IMR-90 (cell line): ENCODE data around the gene CCDC102A. TPM values are rescaled to one million over a fixed set of nuclear protein-coding genes. Genes with fewer than 3 reads are reported as not detected.

Source experiments
- ATAC-seq: fragments of 200-7000 bp; cut with Tn5 transposase; 2 replicates; pipeline ENCODE4 v1.9.1; 2020; ENCODE audit warnings: low read depth, mild to moderate bottlenecking, moderate library complexity
- BruUV-seq: library from RNA; stranded (reverse); fragments of 400-500 nt; replicated peaks from 2 replicates; lab custom pipeline; 2021; lab: Mats Ljungman, UMichigan
- CTCF ChIA-PET: fragments of 300-600 bp; formaldehyde crosslinking; extraction: SDS; loops from one replicate; lab custom pipeline; 2021; ENCODE audit warnings: antibody characterized with exemption; lab: Yijun Ruan, JAX
- POLR2A ChIA-PET: fragments of 300-600 bp; sonication (Branson Sonifier 250); formaldehyde crosslinking; loops from one replicate; lab custom pipeline; 2022; ENCODE audit warnings: antibody characterized with exemption; ENCODE audit not compliant: unreplicated experiment; lab: Charles Lee
- DNase-seq: peaks from one replicate; pipeline ENCODE4 v3.0.0; 2013
- H2AFZ ChIP-seq: replicated peaks from 2 replicates; pipeline ENCODE3; 2013; ENCODE audit warnings: low read length, mild to moderate bottlenecking; ENCODE audit not compliant: poor library complexity
- H2AK5ac ChIP-seq: 2 replicates; pipeline ENCODE4 v1.6.1; 2013; ENCODE audit warnings: low read depth, low read length, inconsistent platforms
- H2AK9ac ChIP-seq: replicated peaks from 2 replicates; pipeline ENCODE3; 2013; ENCODE audit warnings: mild to moderate bottlenecking, low read depth, low read length, moderate library complexity; ENCODE audit not compliant: poor library complexity
- H2BK120ac ChIP-seq: 2 replicates; pipeline ENCODE4 v1.6.1; 2013; ENCODE audit warnings: low read depth, low read length, inconsistent platforms
- H2BK15ac ChIP-seq: 3 replicates; pipeline ENCODE4 v1.6.1; 2013; ENCODE audit warnings: low read depth, low read length, inconsistent platforms
- H2BK20ac ChIP-seq: 2 replicates; pipeline ENCODE4 v1.6.1; 2013; ENCODE audit warnings: low read depth, mild to moderate bottlenecking, inconsistent platforms, low read length, moderate library complexity
- H2BK5ac ChIP-seq: 2 replicates; pipeline ENCODE4 v1.6.1; 2013; ENCODE audit warnings: mild to moderate bottlenecking, low read depth, low read length, inconsistent platforms; ENCODE audit not compliant: poor library complexity, severe bottlenecking
- H3K14ac ChIP-seq: replicated peaks from 2 replicates; pipeline ENCODE4 v1.6.1; 2013; ENCODE audit warnings: low read depth, low read length, inconsistent platforms
- H3K18ac ChIP-seq: 2 replicates; pipeline ENCODE4 v1.6.1; 2013; ENCODE audit warnings: low read depth, low read length, control low read depth
- H3K23ac ChIP-seq: 2 replicates; pipeline ENCODE4 v1.6.1; 2013; ENCODE audit warnings: low read depth, low read length, inconsistent platforms
- H3K27ac ChIP-seq: 2 replicates; pipeline ENCODE4 v1.5.1; 2013; ENCODE audit warnings: mild to moderate bottlenecking, control low read depth, low read length; ENCODE audit not compliant: insufficient read depth
- H3K27me3 ChIP-seq: 2 replicates; pipeline ENCODE4 v1.6.1; 2013; ENCODE audit warnings: low read length; ENCODE audit not compliant: control insufficient read depth, insufficient read depth
- H3K36me3 ChIP-seq: 2 replicates; pipeline ENCODE4 v1.6.1; 2013; ENCODE audit warnings: low read length, mixed read lengths; ENCODE audit not compliant: control insufficient read depth, insufficient read depth
- H3K4ac ChIP-seq: 2 replicates; pipeline ENCODE4 v1.6.1; 2013; ENCODE audit warnings: low read depth, low read length, inconsistent platforms
- H3K4me1 ChIP-seq: 2 replicates; pipeline ENCODE4 v1.6.1; 2013; ENCODE audit warnings: low read length, mixed read lengths; ENCODE audit not compliant: control insufficient read depth, insufficient read depth
- H3K4me2 ChIP-seq: 2 replicates; pipeline ENCODE4 v1.6.1; 2013; ENCODE audit warnings: low read depth, mild to moderate bottlenecking, control low read depth, low read length, moderate library complexity
- H3K4me3 ChIP-seq: 2 replicates; pipeline ENCODE4 v1.5.1; 2013; ENCODE audit warnings: low read depth, mild to moderate bottlenecking, control low read depth, low read length, moderate library complexity; ENCODE audit not compliant: insufficient read depth
- H3K56ac ChIP-seq: 2 replicates; pipeline ENCODE4 v1.6.1; 2013; ENCODE audit warnings: low read length, inconsistent platforms; ENCODE audit not compliant: insufficient read depth; ENCODE audit errors: extremely low read depth
- H3K79me1 ChIP-seq, 2 experiments: 2 replicates each; pipeline ENCODE4 v1.6.1; 2013; ENCODE audit warnings: low read length in 2 of 2, inconsistent platforms in 1 of 2, low read depth in 1 of 2
- H3K9ac ChIP-seq: 2 replicates; pipeline ENCODE4 v1.6.1; 2013; ENCODE audit warnings: low read depth, low read length, control low read depth
- H3K9me1 ChIP-seq: 2 replicates; pipeline ENCODE4 v1.6.1; 2013; ENCODE audit warnings: low read length, inconsistent platforms; ENCODE audit not compliant: insufficient read depth
- H3K9me3 ChIP-seq: 2 replicates; pipeline ENCODE4 v1.6.1; 2013; ENCODE audit warnings: low read length; ENCODE audit not compliant: control insufficient read depth, insufficient read depth
- H4K20me1 ChIP-seq: 2 replicates; pipeline ENCODE4 v1.6.1; 2013; ENCODE audit warnings: low read length, inconsistent platforms; ENCODE audit not compliant: insufficient read depth
- H4K5ac ChIP-seq: 2 replicates; pipeline ENCODE4 v1.6.1; 2013; ENCODE audit warnings: mild to moderate bottlenecking, low read depth, low read length, control low read depth
- H4K8ac ChIP-seq, 2 experiments: 2 replicates each; pipeline ENCODE4 v1.6.1; 2013; ENCODE audit warnings: low read depth in 2 of 2, low read length in 2 of 2, control low read depth in 1 of 2, inconsistent platforms in 1 of 2
- H4K91ac ChIP-seq: 2 replicates; pipeline ENCODE4 v1.6.1; 2013; ENCODE audit warnings: low read depth, low read length, inconsistent platforms; ENCODE audit not compliant: insufficient read depth
- BHLHE40 ChIP-seq: fragments of 150-350 bp; IDR thresholded peaks from 2 replicates; pipeline ENCODE4 v1.6.1; 2016; ENCODE audit warnings: mild to moderate bottlenecking, low read depth, low read length
- CEBPB ChIP-seq: IDR thresholded peaks from 2 replicates; pipeline ENCODE4 v1.6.1; 2012; ENCODE audit warnings: low read depth, low read length, improper control_type of control experiment
- CHD1 ChIP-seq: IDR thresholded peaks from 2 replicates; pipeline ENCODE4 v1.6.1; 2012; ENCODE audit warnings: low read depth, low read length, improper control_type of control experiment
- FOS ChIP-seq: fragments of 150-350 bp; IDR thresholded peaks from 2 replicates; pipeline ENCODE4 v1.6.1; 2016; ENCODE audit warnings: low read depth, low read length
- MAZ ChIP-seq: IDR thresholded peaks from 2 replicates; pipeline ENCODE4 v1.6.1; 2012; ENCODE audit warnings: low read depth, mild to moderate bottlenecking, low read length, improper control_type of control experiment, moderate library complexity, borderline replicate concordance
- POLR2A ChIP-seq: IDR thresholded peaks from 2 replicates; pipeline ENCODE4 v1.6.1; 2012; ENCODE audit warnings: mild to moderate bottlenecking, low read depth, low read length
- RAD21 ChIP-seq: IDR thresholded peaks from 2 replicates; pipeline ENCODE4 v1.6.1; 2012; ENCODE audit warnings: low read length, improper control_type of control experiment
- RFX5 ChIP-seq: IDR thresholded peaks from 2 replicates; pipeline ENCODE4 v1.8.0; 2012; ENCODE audit warnings: low read depth, mild to moderate bottlenecking, low read length, moderate library complexity
- WGBS, 2 experiments: methylation state at CpG; one replicate each; pipeline versions ENCODE4 v1.1.5 to v1.1.7; 2013; ENCODE audit warnings: missing lambda C conversion rate in 2 of 2; ENCODE audit not compliant: insufficient read length in 1 of 2; ENCODE audit errors: extremely low coverage in 2 of 2; 5-methylcytosine and 5-hydroxymethylcytosine counted together
- dilution Hi-C: fragments of 300-500 bp; cut with HindIII; formaldehyde crosslinking; loops from one replicate; pipeline ENCODE4 v1.14.3; 2018; ENCODE audit warnings: low sequenced_read_pairs; ENCODE audit not compliant: unreplicated experiment
- in situ Hi-C: fragments of 300-500 bp; cut with MboI; formaldehyde crosslinking; loops from 3 replicates; pipeline ENCODE4 v1.14.3; 2019; ENCODE audit warnings: low sequenced_read_pairs, inconsistent platforms, mixed read lengths
- intact Hi-C: fragments of 100-400 bp; cut with micrococcal nuclease; formaldehyde crosslinking; loops from 2 replicates; pipeline ENCODE4 v1.10.0; 2022
- polyA plus RNA-seq, 3 experiments: library from polyadenylated mRNA; depleted of rRNA; stranded (reverse); fragments of >200 nt; gene quantifications; 2 replicates each; pipeline ENCODE4 v1.2.3, GENCODE V29; 2012; ENCODE audit warnings: low replicate concordance in 1 of 3
- total RNA-seq: library from RNA; depleted of rRNA; stranded (reverse); fragments of >200 nt; gene quantifications from 2 replicates; pipeline ENCODE4 v1.2.3, GENCODE V29; 2012
- TF ChIP-seq, protein P1 (sequence below): fragments of 150-350 bp; IDR thresholded peaks from 2 replicates; pipeline ENCODE4 v1.6.1; 2016; ENCODE audit warnings: low read depth, mild to moderate bottlenecking, low read length, moderate library complexity, borderline replicate concordance
- TF ChIP-seq, protein P2 (sequence below): fragments of 150-350 bp; IDR thresholded peaks from 2 replicates; pipeline ENCODE4 v1.6.1; 2017; ENCODE audit warnings: mild to moderate bottlenecking, antibody characterized with exemption, low read length, low read depth
- TF ChIP-seq, protein P3 (sequence below): conservative IDR thresholded peaks from 2 replicates; pipeline ENCODE4 v1.5.1; 2012; ENCODE audit warnings: mild to moderate bottlenecking, low read depth, low read length, improper control_type of control experiment

CCDC102A gene
- total and polyA plus RNA-seq, 2 of the 4 experiments (the other 2 are of a cell fraction), result 5.4 to 8.5 TPM

DNA sequence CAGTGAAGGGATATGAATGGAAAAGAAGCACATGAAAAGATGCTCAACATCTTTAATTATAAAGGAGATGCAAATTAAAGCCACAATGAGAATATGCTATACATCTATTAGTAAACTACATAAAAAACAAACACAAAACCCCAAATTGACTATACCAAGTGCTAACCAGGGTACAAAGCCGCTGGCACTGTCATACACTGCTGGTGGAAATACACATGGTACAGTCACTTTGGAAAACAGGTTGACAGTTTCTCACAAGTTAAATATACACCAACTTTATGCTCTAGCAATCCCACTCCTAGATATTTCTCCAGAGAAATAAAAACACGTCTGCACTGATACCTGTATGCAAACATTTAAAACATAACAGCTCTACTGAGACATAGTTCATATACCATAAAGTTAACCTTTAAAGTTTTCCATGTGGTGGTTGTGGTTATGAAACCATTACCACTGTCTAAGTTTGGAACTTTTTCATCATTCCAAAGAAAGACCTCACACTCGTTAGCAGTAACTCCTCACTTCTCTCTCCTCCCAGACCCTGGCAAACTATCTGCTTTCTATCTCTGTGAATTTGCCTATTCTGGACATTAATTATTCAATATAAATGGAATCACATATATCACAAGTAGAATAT lies 48.8 kb upstream of the CCDC102A start:
- ChIA-PET POLR2A (no interaction called here), CTCF (no interaction called here)
- Histone ChIP-seq H2BK20ac (no peak overlapping the region), H3K9me1 (no peaks in the 10 kb centered on the region), H3K36me3 (no peaks in the 10 kb centered on the region), H4K8ac (no peak overlapping the region), H3K4me2 (no peak overlapping the region), H4K5ac (no peak overlapping the region), H3K79me1 (no peaks in the 10 kb centered on the region), H3K27me3 (peaks cover 14% of the 10 kb centered on the region), H2BK120ac (no peak overlapping the region), H4K91ac (no peak overlapping the region), H3K27ac (no peak overlapping the region), H3K4me3 (no peak overlapping the region), H3K4ac (no peak overlapping the region), H2BK15ac (no peak overlapping the region), H3K9me3 (no peaks in the 10 kb centered on the region), H3K18ac (no peak overlapping the region), H3K4me1 (no peaks in the 10 kb centered on the region), H3K9ac (no peak overlapping the region), H4K20me1 (no peaks in the 10 kb centered on the region), H3K56ac (no peak overlapping the region), H2AK9ac (no peak overlapping the region), H2AK5ac (no peak overlapping the region), H2AFZ (no peak overlapping the region), H3K23ac (no peak overlapping the region), H3K14ac (no peak overlapping the region), H2BK5ac (no peak overlapping the region)
- ATAC-seq (no peak), DNase-seq (no peak)
- BruUV-seq, result no TSS peak
- dilution Hi-C loops (no loop called here), intact Hi-C loops (no loop called here), in situ Hi-C loops (loop anchor here (10.0 kb wide), 1 partner anchor 280 kb away; no protein-coding TSS in a partner anchor)
- TF ChIP-seq FOS (no peak), CEBPB (no peak), MAZ (no peak), POLR2A (no peak), BHLHE40 (no peak), RAD21 (no peak), CHD1 (no peak), RFX5 (no peak)
- TF ChIP-seq, protein P1, sequence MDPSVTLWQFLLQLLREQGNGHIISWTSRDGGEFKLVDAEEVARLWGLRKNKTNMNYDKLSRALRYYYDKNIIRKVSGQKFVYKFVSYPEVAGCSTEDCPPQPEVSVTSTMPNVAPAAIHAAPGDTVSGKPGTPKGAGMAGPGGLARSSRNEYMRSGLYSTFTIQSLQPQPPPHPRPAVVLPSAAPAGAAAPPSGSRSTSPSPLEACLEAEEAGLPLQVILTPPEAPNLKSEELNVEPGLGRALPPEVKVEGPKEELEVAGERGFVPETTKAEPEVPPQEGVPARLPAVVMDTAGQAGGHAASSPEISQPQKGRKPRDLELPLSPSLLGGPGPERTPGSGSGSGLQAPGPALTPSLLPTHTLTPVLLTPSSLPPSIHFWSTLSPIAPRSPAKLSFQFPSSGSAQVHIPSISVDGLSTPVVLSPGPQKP, result no peak
- TF ChIP-seq, protein P2, sequence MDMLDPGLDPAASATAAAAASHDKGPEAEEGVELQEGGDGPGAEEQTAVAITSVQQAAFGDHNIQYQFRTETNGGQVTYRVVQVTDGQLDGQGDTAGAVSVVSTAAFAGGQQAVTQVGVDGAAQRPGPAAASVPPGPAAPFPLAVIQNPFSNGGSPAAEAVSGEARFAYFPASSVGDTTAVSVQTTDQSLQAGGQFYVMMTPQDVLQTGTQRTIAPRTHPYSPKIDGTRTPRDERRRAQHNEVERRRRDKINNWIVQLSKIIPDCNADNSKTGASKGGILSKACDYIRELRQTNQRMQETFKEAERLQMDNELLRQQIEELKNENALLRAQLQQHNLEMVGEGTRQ, result no peak
- TF ChIP-seq, protein P3, sequence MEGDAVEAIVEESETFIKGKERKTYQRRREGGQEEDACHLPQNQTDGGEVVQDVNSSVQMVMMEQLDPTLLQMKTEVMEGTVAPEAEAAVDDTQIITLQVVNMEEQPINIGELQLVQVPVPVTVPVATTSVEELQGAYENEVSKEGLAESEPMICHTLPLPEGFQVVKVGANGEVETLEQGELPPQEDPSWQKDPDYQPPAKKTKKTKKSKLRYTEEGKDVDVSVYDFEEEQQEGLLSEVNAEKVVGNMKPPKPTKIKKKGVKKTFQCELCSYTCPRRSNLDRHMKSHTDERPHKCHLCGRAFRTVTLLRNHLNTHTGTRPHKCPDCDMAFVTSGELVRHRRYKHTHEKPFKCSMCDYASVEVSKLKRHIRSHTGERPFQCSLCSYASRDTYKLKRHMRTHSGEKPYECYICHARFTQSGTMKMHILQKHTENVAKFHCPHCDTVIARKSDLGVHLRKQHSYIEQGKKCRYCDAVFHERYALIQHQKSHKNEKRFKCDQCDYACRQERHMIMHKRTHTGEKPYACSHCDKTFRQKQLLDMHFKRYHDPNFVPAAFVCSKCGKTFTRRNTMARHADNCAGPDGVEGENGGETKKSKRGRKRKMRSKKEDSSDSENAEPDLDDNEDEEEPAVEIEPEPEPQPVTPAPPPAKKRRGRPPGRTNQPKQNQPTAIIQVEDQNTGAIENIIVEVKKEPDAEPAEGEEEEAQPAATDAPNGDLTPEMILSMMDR, result no peak
- WGBS, 2 experiments, result 100% methylated on average over 1 of the region's 3 CpGs; no CpG with 5 or more reads in 1 of the 2 experiments
